Heart right ventricle (tissue), 16 donors: ENCODE data around the gene ITGAX. TPM values are rescaled to one million over a fixed set of nuclear protein-coding genes. Genes with fewer than 3 reads are reported as not detected.

Source experiments
- ATAC-seq, 8 donors: fragments of 200-7000 bp; cut with Tn5 transposase; one replicate each; pipeline ENCODE4 v1.9.1; 2020; ENCODE audit warnings: mild to moderate bottlenecking in 8 of 8, moderate library complexity in 8 of 8, moderate number of reproducible peaks in 1 of 8
- DNase-seq, 2 donors: peaks; one replicate each; pipeline ENCODE4 v3.0.0-alpha.2; 2020
- H3K27ac ChIP-seq, 10 donors: fragments of 200-600 bp; sonication (generic) in 2 of 10; one replicate each; pipeline versions ENCODE4 v1.5.0 to v1.8.0; 2020 to 2022; ENCODE audit warnings: mild to moderate bottlenecking in 3 of 10
- H3K27me3 ChIP-seq, 7 donors: fragments of 200-600 bp; one replicate each; pipeline ENCODE4 v1.8.0; 2021 to 2022; ENCODE audit warnings: mild to moderate bottlenecking in 2 of 7
- H3K36me3 ChIP-seq, 9 donors: fragments of 200-600 bp; sonication (generic) in 1 of 9; one replicate each; pipeline versions ENCODE4 v1.5.0 to v1.8.0; 2020 to 2022; ENCODE audit warnings: mild to moderate bottlenecking in 2 of 9
- H3K4me1 ChIP-seq, 9 donors: fragments of 200-600 bp; sonication (generic) in 1 of 9; one replicate each; pipeline versions ENCODE4 v1.5.0 to v1.8.0; 2020 to 2022; ENCODE audit warnings: mild to moderate bottlenecking in 4 of 9
- H3K4me3 ChIP-seq, 10 donors: fragments of 200-600 bp; sonication (generic) in 2 of 10; one replicate each; pipeline versions ENCODE4 v1.5.0 to v1.8.0; 2020 to 2022; ENCODE audit warnings: mild to moderate bottlenecking in 7 of 10, moderate library complexity in 2 of 10
- H3K9me3 ChIP-seq, 11 donors: fragments of 200-600 bp in 10 of 11; sonication (generic) in 2 of 11; one replicate each; pipeline versions ENCODE4 v1.5.0 to v1.8.0; 2013 to 2022; ENCODE audit warnings: mild to moderate bottlenecking in 2 of 11, control low read depth in 1 of 11, moderate library complexity in 1 of 11
- WGBS, 2 donors: extraction: QIAGEN DNeasy Blood & Tissue Kit; methylation state at CpG; one replicate each; pipeline ENCODE4 v1.1.7; 2013; ENCODE audit warnings: inconsistent platforms in 1 of 2; 5-methylcytosine and 5-hydroxymethylcytosine counted together
- intact Hi-C, 10 donors: fragments of 100-400 bp; cut with DNase I; formaldehyde crosslinking; loops; one replicate each; pipeline versions ENCODE4 v1.11.1 to v1.14.2; 2022
- polyA plus RNA-seq, 2 donors: library from polyadenylated mRNA; stranded (reverse); fragments of 200-250 nt; gene quantifications; one replicate each; pipeline ENCODE4 v1.2.3, GENCODE V29; 2013
- total RNA-seq, 10 donors: library from RNA; stranded (reverse); fragmentation: NEBNext Ultra II Directional in 3 of 10; extraction: Animal tissue kit (Norgen Biotek cat#: 25700) in 3 of 10; gene quantifications; one replicate each; pipeline versions ENCODE4 v1.2.1 to v1.2.4, GENCODE V29; 2021 to 2023
- TF ChIP-seq, protein P1 (sequence below), 9 donors: fragments of 200-600 bp; sonication (generic) in 2 of 9; IDR thresholded peaks; one replicate each; pipeline versions ENCODE4 v1.5.0 to v1.8.0; 2021 to 2022; ENCODE audit warnings: antibody characterized with exemption in 9 of 9, mild to moderate bottlenecking in 5 of 9, moderate library complexity in 1 of 9
- donor health status: Arrhythmogenic right ventricular cardiomyopathy.
- donor health status: ischemic (EF 13 %, LVEDD 7.1; RV severe dilation, severe dysfunction).
- donor health status: healthy with polysubstance abuse.
- donor health status: DM: no; HTN: yes; CAD: no.
- donor health status: DM: no; HTN: no; CAD: no.
- donor health status: ischemic (EF 25% LVEDD 6.9; RV normal size, moderate dysfunction).
- donor health status: ischemic (EF 25% LVEDD 5.7; RV mildly dilated, moderate dysfunction).
- donor health status: healthy.
- donor health status: DM: yes; HTN: yes; CAD: no.
- donor health status: Ischemic cardiomyopathy.
- donor health status: ischemic (EF 35%, LVEDD 5.7; RV mildly dilated, moderate dysfunction).
- donor health status: nonischemic (EF 11% LVEDD 7.7; RV severe dilation, severe dysfunction).
- donor health status: DM: yes; HTN: yes; CAD: no.
- donor health status: PGD.
- donor health status: ischemic (EF 29% LVEDD 5.4; RV normal size, mild dysfunction).
- donor health status: nonischemic (EF 23%, LVEDD 6.1; RV moderate dilation, normal function).

Gene ITGAX
- total and polyA plus RNA-seq, 12 donors, result 0.79 to 18.5 (median 1.9) TPM

DNA sequence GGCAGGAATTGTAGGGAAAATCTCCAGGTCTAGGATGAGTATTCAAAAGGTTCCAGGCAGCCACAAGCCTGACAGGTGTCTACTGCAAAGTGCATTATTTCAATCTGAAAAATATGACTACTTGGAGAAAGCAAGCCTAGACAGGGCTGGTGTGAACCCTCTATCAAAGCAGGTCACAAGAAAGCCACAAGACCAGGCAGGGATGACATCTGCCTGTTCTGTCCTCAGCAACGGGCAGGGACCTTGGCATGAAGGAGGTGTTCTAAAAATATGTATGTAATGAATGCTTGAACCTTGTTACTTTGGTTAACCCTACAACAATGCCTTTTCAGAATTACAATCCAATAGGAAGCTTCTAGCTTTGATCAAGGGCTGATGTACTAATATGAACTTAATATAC, 74.3 kb downstream of the ITGAX start:
- peak; percentile 42 to 83 (median 68) for ATAC-seq
- TF ChIP-seq, protein P1, sequence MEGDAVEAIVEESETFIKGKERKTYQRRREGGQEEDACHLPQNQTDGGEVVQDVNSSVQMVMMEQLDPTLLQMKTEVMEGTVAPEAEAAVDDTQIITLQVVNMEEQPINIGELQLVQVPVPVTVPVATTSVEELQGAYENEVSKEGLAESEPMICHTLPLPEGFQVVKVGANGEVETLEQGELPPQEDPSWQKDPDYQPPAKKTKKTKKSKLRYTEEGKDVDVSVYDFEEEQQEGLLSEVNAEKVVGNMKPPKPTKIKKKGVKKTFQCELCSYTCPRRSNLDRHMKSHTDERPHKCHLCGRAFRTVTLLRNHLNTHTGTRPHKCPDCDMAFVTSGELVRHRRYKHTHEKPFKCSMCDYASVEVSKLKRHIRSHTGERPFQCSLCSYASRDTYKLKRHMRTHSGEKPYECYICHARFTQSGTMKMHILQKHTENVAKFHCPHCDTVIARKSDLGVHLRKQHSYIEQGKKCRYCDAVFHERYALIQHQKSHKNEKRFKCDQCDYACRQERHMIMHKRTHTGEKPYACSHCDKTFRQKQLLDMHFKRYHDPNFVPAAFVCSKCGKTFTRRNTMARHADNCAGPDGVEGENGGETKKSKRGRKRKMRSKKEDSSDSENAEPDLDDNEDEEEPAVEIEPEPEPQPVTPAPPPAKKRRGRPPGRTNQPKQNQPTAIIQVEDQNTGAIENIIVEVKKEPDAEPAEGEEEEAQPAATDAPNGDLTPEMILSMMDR (IDR thresholded peaks at IDR 0.05), result no peak
- H3K27me3 ChIP-seq, result peaks cover 0 to 4% (median 0%) of the 10 kb centered on the region in 7 donors
- WGBS, 2 donors, result 4 to 21% methylated on average over 1 of the region's 1 CpG
- no peak overlapping the region for H3K4me3 ChIP-seq
- intact Hi-C loops, result no loop called here
- H3K27ac ChIP-seq, result peak overlapping the region; percentile 86 to 99 (median 95)
- peaks cover 0 to 67% (median 16%) of the 10 kb centered on the region in 9 donors for H3K4me1 ChIP-seq
- H3K9me3 ChIP-seq, result no peaks in the 10 kb centered on the region
- peaks cover 0 to 10% (median 0%) of the 10 kb centered on the region in 9 donors for H3K36me3 ChIP-seq
- peak in 1 of 2 donors; percentile 42 for DNase-seq

DNA sequence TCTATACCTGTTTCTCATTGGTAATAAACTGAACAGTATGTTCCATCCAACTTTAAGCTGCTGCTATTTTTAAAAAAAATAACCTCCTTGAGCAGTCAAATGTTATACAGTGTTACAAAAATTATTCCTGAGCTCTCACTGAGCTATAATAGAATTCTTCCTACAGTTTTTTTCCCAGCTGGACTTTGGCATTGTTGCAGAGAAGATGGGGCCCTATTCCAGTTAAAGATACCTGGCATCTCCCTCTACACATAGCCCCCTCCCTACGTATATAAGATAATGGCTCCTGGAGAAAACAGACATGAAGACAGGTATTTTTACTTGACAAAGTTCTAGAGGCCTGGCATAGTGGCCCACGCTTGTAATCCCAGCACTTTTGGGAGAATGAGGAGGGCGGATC, 74.8 kb downstream of the ITGAX start:
- Histone ChIP-seq H3K27ac (peak overlapping the region; percentile 86 to 99 (median 95)), H3K27me3 (peaks cover 0 to 3% (median 0%) of the 10 kb centered on the region in 7 donors), H3K4me3 (no peak overlapping the region), H3K4me1 (peaks cover 0 to 67% (median 16%) of the 10 kb centered on the region in 9 donors), H3K36me3 (peaks cover 0 to 10% (median 0%) of the 10 kb centered on the region in 9 donors), H3K9me3 (no peaks in the 10 kb centered on the region)
- 56 to 70% methylated on average over 3 of the region's 3 CpGs for WGBS, 2 donors
- no peak for ATAC-seq
- intact Hi-C loops, result no loop called here
- no peak for DNase-seq
- TF ChIP-seq, protein P1 (IDR thresholded peaks at IDR 0.05), result no peak

DNA sequence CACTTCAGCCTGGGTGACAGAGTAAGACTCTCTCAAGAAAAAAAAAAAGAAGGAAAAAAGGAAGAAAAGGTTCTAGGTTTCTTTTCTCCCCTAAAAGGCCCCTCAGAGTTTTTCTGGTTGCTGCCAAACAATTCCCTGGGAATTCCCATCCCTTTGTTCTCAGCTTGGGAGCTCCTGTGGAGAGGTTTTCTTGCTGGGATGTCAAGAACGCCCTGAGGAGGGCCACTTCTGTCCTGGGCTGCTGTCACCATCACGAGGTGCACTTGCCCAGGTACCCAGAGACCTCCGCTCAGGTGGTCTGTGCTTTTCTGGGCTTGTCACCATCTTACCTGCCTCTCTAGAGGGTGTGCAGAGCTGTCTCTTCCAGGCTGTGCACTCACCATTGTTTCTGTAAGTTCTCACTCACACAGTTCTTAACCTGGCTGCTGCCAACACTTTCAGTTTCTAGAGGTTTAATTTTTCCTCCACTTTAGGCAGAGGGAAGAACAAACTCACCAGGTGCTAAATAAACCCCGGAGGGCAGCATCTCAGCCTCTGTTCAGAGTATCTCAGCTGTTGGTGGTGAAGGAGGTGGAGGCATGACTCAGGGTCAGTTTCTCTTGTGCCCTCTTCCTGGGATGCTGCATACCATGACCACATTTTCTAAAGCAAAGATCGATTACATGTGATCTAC, 75.5 kb downstream of the ITGAX start:
- H3K4me1 ChIP-seq, result peaks cover 0 to 66% (median 16%) of the 10 kb centered on the region in 9 donors
- intact Hi-C loops, result no loop called here
- ATAC-seq, result no peak
- peaks cover 0 to 10% (median 0%) of the 10 kb centered on the region in 9 donors for H3K36me3 ChIP-seq
- TF ChIP-seq, protein P1 (IDR thresholded peaks at IDR 0.05), result no peak
- no peaks in the 10 kb centered on the region for H3K9me3 ChIP-seq
- no peak overlapping the region for H3K4me3 ChIP-seq
- WGBS, 2 donors, result 46 to 56% methylated on average over 5 of the region's 5 CpGs
- H3K27ac ChIP-seq, result peak overlapping the region; percentile 86 to 99 (median 95)
- no peaks in the 10 kb centered on the region for H3K27me3 ChIP-seq
- DNase-seq, result no peak

Other genes starting within 250 kb of the ITGAX start
- gene BCKDK, start 246.8 kb upstream of the ITGAX start, total RNA-seq, result 10 to 100 TPM; 62.8 to 90.9 (median 74.7) TPM
- gene BCKDK, start 246.8 kb upstream of the ITGAX start, polyA plus RNA-seq, result 10 to 100 TPM; 26.1 to 57.2 TPM
- 10 to 100 TPM; 51.9 to 79.9 (median 66.0) TPM for gene KAT8, start 237.5 kb upstream of the ITGAX start, total RNA-seq
- gene KAT8, start 237.5 kb upstream of the ITGAX start, polyA plus RNA-seq, result 100 to 1,000 TPM in 1 of 2 donors, 10 to 100 TPM in 1; 56.3 to 107 TPM
- under 1 TPM in 4 of 10 donors, not detected in 6; 0.15 to 0.57 (median 0.25) TPM for gene PRSS8, start 219.4 kb upstream of the ITGAX start, total RNA-seq
- under 1 TPM in 1 of 2 donors, not detected in 1; 0.09 TPM for gene PRSS8, start 219.4 kb upstream of the ITGAX start, polyA plus RNA-seq
- 1 to 10 TPM in 6 of 10 donors, under 1 TPM in 4; 0.30 to 3.1 (median 1.3) TPM for gene PRSS36, start 205.1 kb upstream of the ITGAX start, total RNA-seq
- 1 to 10 TPM; 1.2 to 3.4 TPM for gene PRSS36, start 205.1 kb upstream of the ITGAX start, polyA plus RNA-seq
- 100 to 1,000 TPM; 127 to 174 (median 140) TPM for gene FUS, start 175.0 kb upstream of the ITGAX start, total RNA-seq
- 100 to 1,000 TPM; 116 to 240 TPM for gene FUS, start 175.0 kb upstream of the ITGAX start, polyA plus RNA-seq
- 10 to 100 TPM in 2 of 10 donors, 1 to 10 TPM in 8; 1.7 to 26.1 (median 2.8) TPM for gene PYCARD, start 152.4 kb upstream of the ITGAX start, total RNA-seq
- 10 to 100 TPM in 1 of 2 donors, 1 to 10 TPM in 1; 8.3 to 13.9 TPM for gene PYCARD, start 152.4 kb upstream of the ITGAX start, polyA plus RNA-seq
- gene TRIM72, start 141.1 kb upstream of the ITGAX start, total RNA-seq, result 1 to 10 TPM in 6 of 10 donors, under 1 TPM in 4; 0.61 to 4.8 (median 1.2) TPM
- 1 to 10 TPM in 1 of 2 donors, under 1 TPM in 1; 0.51 to 1.2 TPM for gene TRIM72, start 141.1 kb upstream of the ITGAX start, polyA plus RNA-seq
- not detected for gene PYDC1, start 138.0 kb upstream of the ITGAX start, total RNA-seq
- not detected for gene PYDC1, start 138.0 kb upstream of the ITGAX start, polyA plus RNA-seq
- 10 to 100 TPM in 2 of 10 donors, 1 to 10 TPM in 8; 1.2 to 24.1 (median 3.2) TPM for gene ITGAM, start 95.2 kb upstream of the ITGAX start, total RNA-seq
- gene ITGAM, start 95.2 kb upstream of the ITGAX start, polyA plus RNA-seq, result 1 to 10 TPM; 1.8 to 3.4 TPM
- under 1 TPM in 1 of 10 donors, not detected in 9; 0.39 TPM for gene ITGAD, start 38.2 kb downstream of the ITGAX start, total RNA-seq
- gene ITGAD, start 38.2 kb downstream of the ITGAX start, polyA plus RNA-seq, result under 1 TPM in 1 of 2 donors, not detected in 1; 0.01 TPM
- gene COX6A2, start 73.2 kb downstream of the ITGAX start, total RNA-seq, result 1,000 to 10,000 TPM in 8 of 10 donors, 100 to 1,000 TPM in 2; 615 to 1,697 (median 1,335) TPM
- 1,000 to 10,000 TPM; 1,540 to 9,450 TPM for gene COX6A2, start 73.2 kb downstream of the ITGAX start, polyA plus RNA-seq
- 1 to 10 TPM; 1.9 to 5.4 (median 2.7) TPM for gene ZNF843, start 87.6 kb downstream of the ITGAX start, total RNA-seq
- gene ZNF843, start 87.6 kb downstream of the ITGAX start, polyA plus RNA-seq, result 1 to 10 TPM in 1 of 2 donors, under 1 TPM in 1; 0.22 to 1.5 TPM
- gene ARMC5, start 104.3 kb downstream of the ITGAX start, total RNA-seq, result 1 to 10 TPM; 3.8 to 7.8 (median 6.4) TPM
- gene ARMC5, start 104.3 kb downstream of the ITGAX start, polyA plus RNA-seq, result 10 to 100 TPM in 1 of 2 donors, 1 to 10 TPM in 1; 8.4 to 11.9 TPM
- gene TGFB1I1, start 117.0 kb downstream of the ITGAX start, total RNA-seq, result 10 to 100 TPM; 11.3 to 43.0 (median 16.7) TPM
- 10 to 100 TPM; 20.8 to 37.3 TPM for gene TGFB1I1, start 117.0 kb downstream of the ITGAX start, polyA plus RNA-seq
- not detected for gene SLC5A2, start 127.9 kb downstream of the ITGAX start, total RNA-seq
- 1 to 10 TPM in 1 of 2 donors, under 1 TPM in 1; 0.77 to 1.9 TPM for gene SLC5A2, start 127.9 kb downstream of the ITGAX start, polyA plus RNA-seq
- gene RUSF1, start 153.2 kb downstream of the ITGAX start, total RNA-seq, result 10 to 100 TPM; 21.9 to 28.0 (median 24.4) TPM
- 10 to 100 TPM; 31.9 to 44.4 TPM for gene RUSF1, start 153.2 kb downstream of the ITGAX start, polyA plus RNA-seq
- gene AHSP, start 172.7 kb downstream of the ITGAX start, total RNA-seq, result not detected
- gene AHSP, start 172.7 kb downstream of the ITGAX start, polyA plus RNA-seq, result not detected